Activated CD8-positive, alpha-beta memory T cell treated with anti-CD3 and anti-CD28 coated beads, Interleukin-2, amount 50 U/mL, for 1 hour (primary cell): Measurements from ENCODE around the gene SLK.

Experiments used
- DNase-seq: peaks from one replicate; pipeline ENCODE4 v3.0.0-alpha.2; 2020; ENCODE audit errors: extremely low read depth

SLK gene

DNA sequence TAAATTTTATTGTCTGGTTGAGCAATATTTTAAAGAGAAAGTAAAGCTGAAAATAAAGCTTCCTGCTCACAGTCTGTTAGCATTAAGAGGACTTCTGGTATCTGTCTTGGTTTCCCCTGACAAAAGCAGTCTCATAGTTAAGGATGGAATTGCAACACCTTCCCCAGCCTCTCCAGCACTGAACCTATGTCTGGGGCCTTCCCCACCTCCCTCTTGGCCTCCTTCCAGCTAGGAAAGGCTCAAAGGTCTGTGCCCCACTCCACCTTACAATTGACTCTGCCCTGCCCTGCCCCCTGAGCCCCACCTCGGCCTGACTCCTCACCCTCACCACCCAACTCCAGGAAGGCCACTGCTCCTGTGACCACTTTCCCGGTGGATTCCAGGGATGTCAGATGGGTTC is 85.5 kb downstream of the SLK start:
- DNase-seq, result no peak

GRCh38 chr10:104053201-104053600 is 86.3 kb downstream of the SLK start:
- no peak for DNase-seq

DNA sequence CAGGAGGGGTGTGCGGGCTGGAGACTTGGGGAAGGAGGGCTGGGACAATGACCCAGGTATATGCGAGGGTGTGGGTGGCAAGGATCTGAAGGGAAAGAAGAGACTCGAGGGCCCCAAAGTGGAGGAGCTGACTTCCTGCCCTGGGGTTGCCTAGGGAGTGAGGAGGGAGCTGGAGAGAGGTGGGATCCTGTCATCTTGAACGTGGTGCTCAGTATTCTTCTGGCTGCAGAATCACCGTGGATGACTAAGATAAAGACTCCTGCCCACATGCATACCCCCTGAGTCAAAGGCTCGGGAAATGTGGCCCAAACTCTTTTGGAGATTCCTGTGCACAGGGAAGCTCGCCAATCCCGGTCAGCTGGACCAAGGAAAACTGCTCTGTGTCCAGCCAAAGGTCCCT is 87.5 kb downstream of the SLK start:
- no peak for DNase-seq

DNA sequence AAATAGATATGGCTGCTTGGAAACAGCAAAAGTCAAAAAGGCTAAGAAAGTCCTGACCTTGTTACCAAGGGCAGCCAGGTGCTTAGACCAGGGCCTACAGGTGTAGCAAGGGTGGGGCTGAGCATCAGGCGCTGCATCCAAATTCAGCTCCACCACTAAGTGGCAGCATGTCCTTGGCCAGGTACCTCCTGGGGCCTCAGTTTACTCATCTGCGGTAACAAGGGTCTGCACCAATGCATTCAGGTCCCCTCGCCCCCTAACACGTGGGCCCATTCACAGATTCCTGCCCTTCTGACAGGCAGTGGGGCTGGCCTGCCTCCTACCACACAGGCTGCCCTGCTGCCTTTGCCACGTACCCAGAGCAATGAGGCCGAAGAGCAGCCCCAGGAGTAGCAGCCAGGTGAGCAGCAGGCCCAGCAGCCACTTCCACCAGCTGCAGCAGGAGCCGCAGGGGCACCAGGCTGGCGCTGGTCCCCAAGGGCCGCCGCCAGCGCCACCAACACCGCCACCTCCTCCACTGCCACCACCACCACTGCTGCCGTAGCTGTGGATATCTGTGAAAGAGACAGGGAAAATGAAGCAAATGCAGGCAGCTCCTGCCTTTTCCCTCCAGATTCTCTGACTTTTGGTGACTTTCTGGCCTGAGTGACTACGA is 89.8 kb downstream of the SLK start:
- DNase-seq, result no peak

- no peak for DNase-seq
Observed at GRCh38 chr10:104057717-104058116, 90.8 kb downstream of the SLK start.

DNA sequence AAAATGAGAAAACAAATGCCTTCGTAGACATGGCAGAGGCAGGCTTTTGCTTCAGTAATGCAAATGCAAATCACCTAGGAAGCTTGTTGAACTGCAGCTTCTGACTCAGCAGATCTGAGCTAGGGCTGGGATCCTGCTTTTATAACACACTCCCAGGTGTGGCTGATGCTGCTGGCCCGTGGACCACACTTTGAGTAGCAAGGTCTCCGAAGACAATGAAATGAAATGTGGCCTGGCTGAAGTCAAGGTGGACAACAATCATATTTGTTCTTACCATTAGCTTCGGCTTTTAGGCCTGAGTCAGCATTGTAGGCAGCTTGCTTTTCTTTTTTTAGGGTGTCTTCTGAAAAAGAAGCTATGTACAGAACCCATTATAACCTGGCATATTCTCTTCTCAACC is 92.4 kb downstream of the SLK start:
- DNase-seq, result no peak

GRCh38 chr10:104061196-104061595 is 94.3 kb downstream of the SLK start:
- no peak for DNase-seq

DNA sequence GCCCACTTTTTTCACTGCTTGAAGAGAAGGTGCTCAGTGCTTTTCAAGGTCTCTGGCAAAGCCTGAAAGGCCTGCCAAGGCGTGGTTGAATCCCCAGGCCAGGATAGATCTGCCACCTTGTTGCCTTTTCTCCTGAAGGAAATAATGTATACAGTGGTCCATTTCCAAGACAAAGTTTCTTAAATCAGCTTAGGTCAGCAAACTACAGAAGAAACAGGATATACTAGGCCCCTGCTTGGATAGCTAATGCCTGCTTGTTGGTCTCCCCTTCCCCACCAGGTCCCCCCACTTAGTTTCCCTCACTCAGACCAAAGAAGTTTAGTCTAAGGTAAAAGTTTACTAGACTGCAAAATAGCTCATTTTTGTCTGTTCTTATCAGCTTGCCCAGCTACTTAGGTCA is 98.8 kb downstream of the SLK start:
- DNase-seq, result no peak

GRCh38 chr10:104066945-104067344 is 100.0 kb downstream of the SLK start:
- DNase-seq, result no peak

DNA sequence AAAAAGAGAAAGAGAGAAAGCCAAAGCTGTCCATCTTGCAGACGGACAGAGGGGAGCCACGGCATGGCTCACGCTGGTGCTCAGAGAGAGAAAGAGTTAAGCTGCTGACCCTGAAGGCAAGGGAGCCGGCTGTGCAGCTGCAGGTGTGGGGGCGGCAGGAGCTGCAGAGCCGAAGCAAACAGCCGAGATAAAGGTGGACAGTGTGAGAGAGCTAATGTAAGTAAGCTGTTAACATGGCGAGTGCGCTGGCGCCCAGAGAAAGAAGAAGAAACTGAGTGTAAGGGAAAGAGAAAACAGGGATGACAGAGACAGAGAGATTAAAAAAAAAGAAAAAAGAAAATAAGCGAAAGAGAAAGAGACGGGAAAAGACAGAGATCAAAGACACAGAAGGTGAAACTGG is 100.6 kb downstream of the SLK start:
- no peak for DNase-seq

- no peak for DNase-seq
Observed at GRCh38 chr10:104069613-104070012, 102.7 kb downstream of the SLK start.

DNA sequence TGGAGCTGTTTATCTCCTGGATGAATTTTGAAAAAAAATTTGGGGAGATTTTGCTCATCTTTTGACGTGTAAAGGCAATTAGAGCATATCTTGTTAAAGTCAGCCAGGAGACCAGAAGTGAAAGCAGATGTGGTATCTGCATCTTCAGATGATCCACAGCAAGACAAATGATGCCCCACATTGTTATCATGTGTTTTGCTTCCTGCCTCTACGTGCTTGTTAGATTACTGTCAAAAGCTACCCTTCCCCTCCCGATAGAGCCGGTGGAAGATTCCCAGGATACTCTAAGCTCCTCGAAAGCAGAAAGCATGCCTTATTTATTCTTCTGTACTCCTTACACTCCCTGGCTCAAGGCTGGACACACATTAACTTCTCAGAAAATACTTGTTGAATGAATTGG is 105.8 kb downstream of the SLK start:
- no peak for DNase-seq

DNA sequence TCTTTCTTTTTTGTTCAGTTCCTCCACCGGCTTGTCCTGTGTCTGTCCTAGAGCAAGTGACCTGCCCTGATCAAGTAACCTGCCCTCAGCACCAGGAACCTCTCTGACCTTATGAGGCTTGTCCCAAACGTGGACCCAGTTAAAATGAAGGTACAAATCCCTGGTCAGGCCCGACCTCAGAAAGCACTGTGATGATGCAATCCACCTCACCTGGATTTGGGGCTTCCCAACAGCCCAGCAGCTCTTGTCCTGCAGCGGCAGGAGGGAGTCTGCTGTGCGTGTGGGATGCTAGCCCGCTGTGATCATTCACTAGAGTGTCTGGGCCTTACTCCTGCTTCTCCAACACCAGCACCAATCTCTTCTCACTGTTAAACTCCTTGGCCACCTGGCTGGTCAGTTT is 107.6 kb downstream of the SLK start:
- DNase-seq, result no peak

DNA sequence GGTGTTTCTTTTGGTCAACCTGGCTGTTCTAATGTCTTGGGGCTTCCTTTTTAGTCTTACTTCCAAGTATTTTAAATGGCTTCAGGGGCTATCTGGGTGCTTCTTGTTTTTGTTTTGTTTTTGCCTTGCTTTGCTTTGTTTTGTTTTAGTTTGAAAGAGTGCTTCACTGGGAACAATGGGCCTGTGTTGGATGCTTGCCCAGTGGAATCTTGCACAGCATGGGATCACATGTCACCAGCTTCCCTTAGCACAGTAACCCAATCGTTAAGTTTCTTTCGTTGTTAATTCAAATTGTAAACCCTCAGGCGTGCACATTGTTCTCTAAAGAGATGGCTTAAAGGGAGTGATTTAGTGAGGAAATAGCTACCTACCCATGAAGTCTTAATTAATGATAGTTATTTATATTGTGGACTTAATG is 109.8 kb downstream of the SLK start:
- DNase-seq, result no peak

GRCh38 chr10:104077247-104077646 is 110.3 kb downstream of the SLK start:
- no peak for DNase-seq

DNA sequence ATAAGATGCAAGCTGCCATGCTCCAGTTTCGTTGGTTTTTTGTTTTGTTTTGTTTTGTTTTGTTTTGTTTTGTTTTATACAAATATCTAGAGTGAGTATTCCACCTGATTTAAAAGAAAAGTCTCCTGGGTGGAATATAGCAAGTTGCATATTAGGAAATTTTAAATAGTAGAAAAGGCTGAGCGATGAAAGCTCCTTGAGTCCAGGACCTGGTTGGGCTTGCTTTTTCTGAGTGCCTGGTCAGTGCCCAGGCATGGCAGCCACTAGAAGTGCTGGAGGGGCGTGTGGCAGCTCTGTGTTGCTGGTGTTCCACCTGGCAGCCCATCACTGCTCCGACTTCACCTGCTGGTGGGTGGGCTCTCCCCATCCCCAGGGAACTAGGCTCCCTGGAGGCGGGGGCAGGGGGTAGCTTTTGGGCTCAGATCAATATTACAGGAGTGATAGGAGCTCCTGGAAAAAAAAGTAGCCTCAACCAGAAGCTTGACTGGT is 110.8 kb downstream of the SLK start:
- no peak for DNase-seq
